GM12878 (cell line): Measurements from ENCODE around the gene NRG4. TPM values are rescaled to one million over a fixed set of nuclear protein-coding genes. Genes with fewer than 3 reads are reported as not detected.

Experiments used
- polyA plus RNA-seq, 11 experiments: library from polyadenylated mRNA; depleted of rRNA in 4 of 11; unstranded in 6 of 11; stranded (reverse) in 5 of 11; fragments of >200 nt; fragmentation: Nextera tagmentation in 4 of 11; fragmentation: Illumina TruSeq in 1 of 11; extraction: Ambion mirVana in 4 of 11; extraction: Trizol in 1 of 11; gene quantifications; 1 replicate in 1 of 11; 2 replicates in 10 of 11; pipeline versions ENCODE4 v1.2.1 to v1.2.3, GENCODE V29; 2011 to 2016; ENCODE audit warnings: inconsistent platforms in 2 of 11, missing spikeins in 2 of 11, low read depth in 1 of 11
- small RNA-seq: library from RNA; depleted of rRNA; stranded (forward); fragments of <200 nt; gene quantifications from one replicate; pipeline ENCODE3, GENCODE V24; 2014
- total RNA-seq, 4 experiments: library from RNA; depleted of rRNA in 3 of 4; stranded (reverse); fragments of >200 nt in 3 of 4; fragmentation: Illumina TruSeq in 1 of 4; extraction: Trizol in 1 of 4; gene quantifications; 2 replicates each; pipeline versions ENCODE4 v1.2.1 to v1.2.3, GENCODE V29; 2013 to 2021

Gene NRG4
- total and polyA plus RNA-seq, 10 of the 15 experiments (the other 5 are each of a cell fraction or from before 2014, with no cell fraction given): 0.76 to 8.3 (median 5.5) TPM

Small RNA genes lying within 50 kb of the gene (small RNA-seq; reads per million reads assigned to genes)
- gene RN7SL510P: not detected

Other genes with a start within 250 kb of the NRG4 start
- gene UBE2Q2, start 169.0 kb downstream of the NRG4 start, total RNA-seq (2014; rRNA removed): 19.8 and 21.8 TPM in 2 replicates
- gene UBE2Q2, start 169.0 kb downstream of the NRG4 start, total RNA-seq (2014; rRNA removed; fragmentation: Illumina TruSeq; extraction: Trizol): 28.9 and 31.9 TPM in 2 replicates
- gene UBE2Q2, start 169.0 kb downstream of the NRG4 start, total RNA-seq (2021): 22.0 and 22.7 TPM in 2 replicates
- gene UBE2Q2, start 169.0 kb downstream of the NRG4 start, polyA plus RNA-seq (2011; rRNA removed): 23.2 and 30.6 TPM in 2 replicates
- gene UBE2Q2, start 169.0 kb downstream of the NRG4 start, polyA plus RNA-seq (2014; fragmentation: Illumina TruSeq; extraction: Trizol): 24.8 and 33.0 TPM in 2 replicates
- 10 to 100 TPM; 11.1 to 13.0 TPM for gene UBE2Q2, start 169.0 kb downstream of the NRG4 start, polyA plus RNA-seq (2014; fragmentation: Nextera tagmentation; extraction: Ambion mirVana)
- gene UBE2Q2, start 169.0 kb downstream of the NRG4 start, polyA plus RNA-seq (2014; rRNA removed): 14.3 and 18.4 TPM in 2 replicates
- 10 to 100 TPM; 21.1 to 28.8 TPM for gene UBE2Q2, start 169.0 kb downstream of the NRG4 start, polyA plus RNA-seq (2016; fragmentation: Nextera tagmentation; extraction: Ambion mirVana)
- 39.1 and 44.7 TPM in 2 replicates for gene FBXO22, start 108.5 kb downstream of the NRG4 start, total RNA-seq (2014; rRNA removed)
- 32.8 and 34.8 TPM in 2 replicates for gene FBXO22, start 108.5 kb downstream of the NRG4 start, total RNA-seq (2014; rRNA removed; fragmentation: Illumina TruSeq; extraction: Trizol)
- 46.8 and 50.0 TPM in 2 replicates for gene FBXO22, start 108.5 kb downstream of the NRG4 start, total RNA-seq (2021)
- 72.6 and 91.4 TPM in 2 replicates for gene FBXO22, start 108.5 kb downstream of the NRG4 start, polyA plus RNA-seq (2011; rRNA removed)
- gene FBXO22, start 108.5 kb downstream of the NRG4 start, polyA plus RNA-seq (2014; fragmentation: Illumina TruSeq; extraction: Trizol): 41.8 and 48.7 TPM in 2 replicates
- 10 to 100 TPM; 15.2 to 19.1 TPM for gene FBXO22, start 108.5 kb downstream of the NRG4 start, polyA plus RNA-seq (2014; fragmentation: Nextera tagmentation; extraction: Ambion mirVana)
- gene FBXO22, start 108.5 kb downstream of the NRG4 start, polyA plus RNA-seq (2014; rRNA removed): 38.0 and 43.8 TPM in 2 replicates
- 100 to 1,000 TPM in 1 of 2 experiments, 10 to 100 TPM in 1; 92.9 to 110 TPM for gene FBXO22, start 108.5 kb downstream of the NRG4 start, polyA plus RNA-seq (2016; fragmentation: Nextera tagmentation; extraction: Ambion mirVana)
- gene TMEM266, start 47.6 kb upstream of the NRG4 start, total RNA-seq (2014; rRNA removed): 0.45 and 0.87 TPM in 2 replicates
- gene TMEM266, start 47.6 kb upstream of the NRG4 start, total RNA-seq (2014; rRNA removed; fragmentation: Illumina TruSeq; extraction: Trizol): 0.36 and 0.41 TPM in 2 replicates
- gene TMEM266, start 47.6 kb upstream of the NRG4 start, total RNA-seq (2021): 0.44 and 0.66 TPM in 2 replicates
- 0.53 and 0.62 TPM in 2 replicates for gene TMEM266, start 47.6 kb upstream of the NRG4 start, polyA plus RNA-seq (2011; rRNA removed)
- 0.22 TPM in 1 of 2 replicates, not detected in the other for gene TMEM266, start 47.6 kb upstream of the NRG4 start, polyA plus RNA-seq (2014; fragmentation: Illumina TruSeq; extraction: Trizol)
- gene TMEM266, start 47.6 kb upstream of the NRG4 start, polyA plus RNA-seq (2014; fragmentation: Nextera tagmentation; extraction: Ambion mirVana): under 1 TPM; 0.11 to 0.21 TPM
- 0.70 TPM in 2 replicates for gene TMEM266, start 47.6 kb upstream of the NRG4 start, polyA plus RNA-seq (2014; rRNA removed)
- gene TMEM266, start 47.6 kb upstream of the NRG4 start, polyA plus RNA-seq (2016; fragmentation: Nextera tagmentation; extraction: Ambion mirVana): under 1 TPM; 0.15 to 0.43 TPM